Panc1 (cell line): ENCODE measurements around the gene SMIM1. TPM values are rescaled to one million over a fixed set of nuclear protein-coding genes. Genes with fewer than 3 reads are reported as not detected.

Experiments
- ATAC-seq: fragments of 200-7000 bp; cut with Tn5 transposase; 2 replicates; pipeline ENCODE4 v1.9.1; 2020; ENCODE audit warnings: mild to moderate bottlenecking, moderate library complexity
- BruUV-seq: library from RNA; stranded (reverse); fragments of 400-500 nt; replicated peaks from 2 replicates; lab custom pipeline; 2021; lab: Mats Ljungman, UMichigan
- CTCF ChIA-PET: fragments of 300-600 bp; sonication (Branson Sonifier 250); formaldehyde crosslinking; loops from one replicate; lab custom pipeline; 2022; ENCODE audit warnings: antibody characterized with exemption; lab: Charles Lee
- POLR2A ChIA-PET: fragments of 300-600 bp; sonication (Branson Sonifier 250); formaldehyde crosslinking; loops from one replicate; lab custom pipeline; 2022; ENCODE audit warnings: antibody characterized with exemption; lab: Charles Lee
- DNase-seq: peaks from one replicate; pipeline ENCODE4 v3.0.0-alpha.2; 2010; ENCODE audit warnings: low read depth, low spot score
- H3K27ac ChIP-seq: 2 replicates; pipeline ENCODE4 v1.5.1; 2011; ENCODE audit warnings: mild to moderate bottlenecking, low read length, inconsistent platforms
- H3K27me3 ChIP-seq: fragments of 200-500 bp; sonication (Bioruptor generic); 2 replicates; pipeline ENCODE4 v1.6.0; 2014; ENCODE audit warnings: low read length, inconsistent platforms; ENCODE audit not compliant: control insufficient read depth, insufficient read depth
- H3K36me3 ChIP-seq: fragments of 200-500 bp; sonication (Bioruptor generic); 2 replicates; pipeline ENCODE4 v1.5.1; 2014; ENCODE audit warnings: inconsistent platforms, mild to moderate bottlenecking, low read length, moderate library complexity; ENCODE audit not compliant: control insufficient read depth, insufficient read depth
- H3K4me1 ChIP-seq: 2 replicates; pipeline ENCODE4 v1.5.1; 2011; ENCODE audit warnings: inconsistent platforms, mild to moderate bottlenecking, low read length, moderate library complexity; ENCODE audit not compliant: control insufficient read depth, insufficient read depth
- H3K4me3 ChIP-seq, 2 experiments: 2 replicates each; pipeline ENCODE4 v1.5.1; 2011 to 2012; ENCODE audit warnings: low read depth in 2 of 2, low read length in 2 of 2, mild to moderate bottlenecking in 2 of 2, inconsistent platforms in 1 of 2, moderate library complexity in 1 of 2
- H3K9me3 ChIP-seq: fragments of 200-500 bp; sonication (Bioruptor generic); 2 replicates; pipeline ENCODE4 v1.5.1; 2014; ENCODE audit warnings: low read depth, mild to moderate bottlenecking, inconsistent platforms, low read length, moderate library complexity; ENCODE audit not compliant: control insufficient read depth, insufficient read depth
- CTCF ChIP-seq: fragments of 450-650 bp; IDR thresholded peaks from 2 replicates; pipeline ENCODE4 v1.5.1; 2017; ENCODE audit warnings: mild to moderate bottlenecking
- POLR2AphosphoS5 ChIP-seq: IDR thresholded peaks from 2 replicates; pipeline ENCODE4 v1.6.1; 2012; ENCODE audit warnings: mild to moderate bottlenecking, low read depth, low read length, moderate library complexity
- SIN3A ChIP-seq: IDR thresholded peaks from 2 replicates; pipeline ENCODE4 v1.6.1; 2012; ENCODE audit warnings: low read depth, mild to moderate bottlenecking, low read length, moderate library complexity, borderline replicate concordance; ENCODE audit not compliant: insufficient read depth
- TCF7L2 ChIP-seq: IDR thresholded peaks from 2 replicates; pipeline ENCODE4 v1.6.1; 2011; ENCODE audit warnings: mild to moderate bottlenecking, low read depth, low read length, inconsistent platforms
- in situ Hi-C: cut with HindIII; loops from 2 replicates; pipeline ENCODE4 v1.10.0; 2016; ENCODE audit warnings: low sequenced_read_pairs, low pct_unique_long_range_greater_than_20kb
- intact Hi-C: fragments of 100-400 bp; cut with micrococcal nuclease; formaldehyde crosslinking; loops from one replicate; pipeline ENCODE4 v1.10.0; 2022; ENCODE audit not compliant: unreplicated experiment
- total RNA-seq: library from RNA; stranded (reverse); gene quantifications from one replicate; pipeline ENCODE4 v1.2.1, GENCODE V29; 2021; ENCODE audit not compliant: unreplicated experiment
- TF ChIP-seq, protein P1 (sequence below), 2 experiments: IDR thresholded peaks; 2 replicates each; pipeline ENCODE4 v1.6.1; 2011 to 2012; ENCODE audit warnings: low read depth in 2 of 2, control low read depth in 1 of 2, low read length in 1 of 2, mild to moderate bottlenecking in 1 of 2, moderate library complexity in 1 of 2; ENCODE audit not compliant: insufficient read depth in 1 of 2

The SMIM1 gene
- total RNA-seq, 1 experiment from 2014 or later = 35.5 TPM

- Histone ChIP-seq H3K27ac (no peak overlapping the region), H3K4me3 (no peak overlapping the region), H3K36me3 (no peaks in the 10 kb centered on the region), H3K4me1 (no peaks in the 10 kb centered on the region; the same call in 1 of the 2 replicates), H3K9me3 (no peaks in the 10 kb centered on the region), H3K27me3 (no peaks in the 10 kb centered on the region)
- ChIA-PET CTCF (interaction anchor here (0.5 to 0.8 kb wide), 4 partner anchors 15 to 99 kb away, joined by 3 to 6 read pairs (median 4); no protein-coding TSS in a partner anchor), POLR2A (no interaction called here)
- no peak for DNase-seq
- TF ChIP-seq TCF7L2 (no peak), CTCF (peak; percentile 89)
- TF ChIP-seq, protein P1, sequence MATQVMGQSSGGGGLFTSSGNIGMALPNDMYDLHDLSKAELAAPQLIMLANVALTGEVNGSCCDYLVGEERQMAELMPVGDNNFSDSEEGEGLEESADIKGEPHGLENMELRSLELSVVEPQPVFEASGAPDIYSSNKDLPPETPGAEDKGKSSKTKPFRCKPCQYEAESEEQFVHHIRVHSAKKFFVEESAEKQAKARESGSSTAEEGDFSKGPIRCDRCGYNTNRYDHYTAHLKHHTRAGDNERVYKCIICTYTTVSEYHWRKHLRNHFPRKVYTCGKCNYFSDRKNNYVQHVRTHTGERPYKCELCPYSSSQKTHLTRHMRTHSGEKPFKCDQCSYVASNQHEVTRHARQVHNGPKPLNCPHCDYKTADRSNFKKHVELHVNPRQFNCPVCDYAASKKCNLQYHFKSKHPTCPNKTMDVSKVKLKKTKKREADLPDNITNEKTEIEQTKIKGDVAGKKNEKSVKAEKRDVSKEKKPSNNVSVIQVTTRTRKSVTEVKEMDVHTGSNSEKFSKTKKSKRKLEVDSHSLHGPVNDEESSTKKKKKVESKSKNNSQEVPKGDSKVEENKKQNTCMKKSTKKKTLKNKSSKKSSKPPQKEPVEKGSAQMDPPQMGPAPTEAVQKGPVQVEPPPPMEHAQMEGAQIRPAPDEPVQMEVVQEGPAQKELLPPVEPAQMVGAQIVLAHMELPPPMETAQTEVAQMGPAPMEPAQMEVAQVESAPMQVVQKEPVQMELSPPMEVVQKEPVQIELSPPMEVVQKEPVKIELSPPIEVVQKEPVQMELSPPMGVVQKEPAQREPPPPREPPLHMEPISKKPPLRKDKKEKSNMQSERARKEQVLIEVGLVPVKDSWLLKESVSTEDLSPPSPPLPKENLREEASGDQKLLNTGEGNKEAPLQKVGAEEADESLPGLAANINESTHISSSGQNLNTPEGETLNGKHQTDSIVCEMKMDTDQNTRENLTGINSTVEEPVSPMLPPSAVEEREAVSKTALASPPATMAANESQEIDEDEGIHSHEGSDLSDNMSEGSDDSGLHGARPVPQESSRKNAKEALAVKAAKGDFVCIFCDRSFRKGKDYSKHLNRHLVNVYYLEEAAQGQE (IDR thresholded peaks at IDR 0.05; ENCODE audit: insufficient read depth in 1 of 2, low read depth in 2 of 2, low read length in 1 of 2) = no peak
- in situ Hi-C loops = no loop called here
- no TSS peak for BruUV-seq
- peak; percentile 85 for ATAC-seq
- intact Hi-C loops = loop anchor here (10.0 kb wide), 2 partner anchors 72 to 102 kb away; partner anchors contain the start of genes TP73, TPRG1L and WRAP73
Measured at GRCh38 chr1:3727042-3727824, 45.3 kb upstream of the SMIM1 start.

DNA sequence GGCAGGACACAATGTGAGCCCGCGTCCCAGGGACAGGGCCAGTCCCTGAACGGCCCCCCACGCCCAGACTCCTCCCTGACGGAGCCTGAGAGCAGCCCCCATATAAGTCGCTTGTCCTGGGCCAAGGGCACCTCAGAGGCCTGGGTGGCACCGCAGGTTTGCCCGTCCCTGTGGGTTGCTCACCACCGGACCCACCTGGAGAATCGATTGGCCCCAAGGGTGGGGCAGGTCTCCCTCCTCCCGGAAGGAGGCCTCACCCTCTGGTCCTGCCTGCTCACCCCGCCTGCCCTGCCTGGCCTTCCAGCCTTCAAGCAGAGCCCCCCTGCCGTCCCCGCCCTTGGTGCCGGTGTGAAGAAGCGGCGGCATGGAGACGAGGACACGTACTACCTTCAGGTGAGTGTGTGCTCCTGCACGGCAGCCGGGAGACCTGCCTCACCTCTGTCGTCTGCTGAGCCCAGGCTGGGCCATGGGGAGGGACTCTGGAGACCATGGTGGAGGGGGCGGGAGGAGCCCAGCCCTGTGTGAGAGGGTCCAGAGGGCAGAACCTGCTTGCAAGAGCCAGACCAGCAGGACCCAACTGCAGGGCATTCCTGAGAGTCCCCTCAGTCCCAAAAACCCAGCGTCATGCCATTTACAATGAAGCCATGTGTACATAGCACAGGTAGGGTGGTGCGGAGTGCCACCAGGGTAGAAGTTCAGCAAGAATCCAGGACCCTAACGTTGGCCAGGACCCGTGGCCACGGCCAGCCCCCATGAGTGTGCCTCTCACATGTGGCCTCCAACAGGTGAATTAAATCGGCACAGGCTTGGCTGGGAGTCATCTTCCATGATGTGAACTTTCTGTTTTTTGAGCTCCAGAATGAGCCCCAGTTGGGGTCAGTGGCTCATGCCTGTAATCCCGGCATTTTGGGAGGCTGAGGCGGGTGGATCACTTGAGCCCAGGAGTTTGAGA lies 44.4 kb upstream of the SMIM1 start:
- Histone ChIP-seq H3K4me3 (no peak overlapping the region), H3K4me1 (no peaks in the 10 kb centered on the region; the same call in 1 of the 2 replicates), H3K27ac (no peak overlapping the region), H3K9me3 (no peaks in the 10 kb centered on the region), H3K27me3 (no peaks in the 10 kb centered on the region), H3K36me3 (no peaks in the 10 kb centered on the region)
- in situ Hi-C loops (no loop called here), intact Hi-C loops (loop anchor here (10.0 kb wide), 2 partner anchors 73 to 103 kb away; partner anchors contain the start of genes TP73, TPRG1L and WRAP73)
- POLR2A ChIA-PET = interaction anchor here (0.6 kb wide), 1 partner anchor 141 kb away, joined by 4 read pairs; no protein-coding TSS in a partner anchor
- ATAC-seq = no peak
- CTCF ChIA-PET = interaction anchor here (0.5 to 0.8 kb wide), 3 partner anchors 33 to 80 kb away, joined by 3 to 4 read pairs (median 4); no protein-coding TSS in a partner anchor
- BruUV-seq = no TSS peak
- no peak for TF ChIP-seq TCF7L2
- no peak for TF ChIP-seq POLR2AphosphoS5
- no peak for TF ChIP-seq SIN3A
- TF ChIP-seq, protein P1 (IDR thresholded peaks at IDR 0.05; ENCODE audit: insufficient read depth in 1 of 2, low read depth in 2 of 2, low read length in 1 of 2) = no peak
- no peak for TF ChIP-seq CTCF
- no peak for DNase-seq
